MCF 10A (cell line): ENCODE data around the gene SLC26A2. TPM values are rescaled to one million over a fixed set of nuclear protein-coding genes. Genes with fewer than 3 reads are reported as not detected.

Experiments used
- BruUV-seq: library from RNA; stranded (reverse); fragments of 400-500 nt; replicated peaks from 2 replicates; lab custom pipeline; 2021; lab: Mats Ljungman, UMichigan
- CTCF ChIA-PET: fragments of 300-600 bp; sonication (Branson Sonifier 250); formaldehyde crosslinking; extraction: SDS; loops from one replicate; lab custom pipeline; 2021; ENCODE audit warnings: antibody characterized with exemption, inconsistent platforms; lab: Yijun Ruan, JAX
- POLR2A ChIA-PET: fragments of 300-600, 350-650 bp; sonication (Branson Sonifier 250); formaldehyde crosslinking; extraction: SDS; loops from one replicate; lab custom pipeline; 2020; ENCODE audit warnings: antibody characterized with exemption, inconsistent platforms; lab: Yijun Ruan, JAX
- DNase-seq: peaks from one replicate; pipeline ENCODE4 v3.0.0-alpha.2; 2018; ENCODE audit not compliant: unreplicated experiment
- H3K27ac Mint-ChIP-seq: one replicate; pipeline ENCODE4 v1.8.0; 2022; ENCODE audit warnings: mild to moderate bottlenecking, low read depth, mixed read lengths; ENCODE audit not compliant: unreplicated experiment
- H3K27me3 Mint-ChIP-seq: one replicate; pipeline ENCODE4 v1.8.0; 2022; ENCODE audit warnings: mixed read lengths; ENCODE audit not compliant: insufficient read depth, unreplicated experiment
- H3K36me3 Mint-ChIP-seq: one replicate; pipeline ENCODE4 v1.8.0; 2022; ENCODE audit warnings: mild to moderate bottlenecking, moderate library complexity, mixed read lengths; ENCODE audit not compliant: insufficient read depth, unreplicated experiment
- H3K4me1 Mint-ChIP-seq: one replicate; pipeline ENCODE4 v1.8.0; 2022; ENCODE audit warnings: mixed read lengths; ENCODE audit not compliant: insufficient read depth, unreplicated experiment
- H3K4me3 Mint-ChIP-seq: one replicate; pipeline ENCODE4 v1.8.0; 2022; ENCODE audit warnings: mild to moderate bottlenecking, moderate library complexity, mixed read lengths; ENCODE audit not compliant: unreplicated experiment
- H3K9me3 Mint-ChIP-seq: one replicate; pipeline ENCODE4 v1.8.0; 2022; ENCODE audit warnings: mixed read lengths; ENCODE audit not compliant: unreplicated experiment
- intact Hi-C: fragments of 100-400 bp; cut with micrococcal nuclease; formaldehyde crosslinking; loops from 2 replicates; pipeline ENCODE4 v1.14.1; 2022
- total RNA-seq: library from RNA; stranded (reverse); gene quantifications from 2 replicates; pipeline ENCODE4 v1.2.3, GENCODE V29; 2022
- TF ChIP-seq, protein P1 (sequence below): fragments of 200-600 bp; IDR thresholded peaks from one replicate; pipeline ENCODE4 v1.8.0; 2022; ENCODE audit warnings: antibody characterized with exemption, mild to moderate bottlenecking; ENCODE audit not compliant: unreplicated experiment

The SLC26A2 gene
- total RNA-seq, 1 experiment from 2014 or later = 56.2 TPM

GRCh38 chr5:149954798-149955197, 5.8 kb upstream of the SLC26A2 start:
- no peak overlapping the region for H3K27ac Mint-ChIP-seq
- peaks cover 22% of the 10 kb centered on the region for H3K4me1 Mint-ChIP-seq
- no peak overlapping the region for H3K4me3 Mint-ChIP-seq
- H3K36me3 Mint-ChIP-seq = no peaks in the 10 kb centered on the region
- intact Hi-C loops = no loop called here
- TF ChIP-seq, protein P1, sequence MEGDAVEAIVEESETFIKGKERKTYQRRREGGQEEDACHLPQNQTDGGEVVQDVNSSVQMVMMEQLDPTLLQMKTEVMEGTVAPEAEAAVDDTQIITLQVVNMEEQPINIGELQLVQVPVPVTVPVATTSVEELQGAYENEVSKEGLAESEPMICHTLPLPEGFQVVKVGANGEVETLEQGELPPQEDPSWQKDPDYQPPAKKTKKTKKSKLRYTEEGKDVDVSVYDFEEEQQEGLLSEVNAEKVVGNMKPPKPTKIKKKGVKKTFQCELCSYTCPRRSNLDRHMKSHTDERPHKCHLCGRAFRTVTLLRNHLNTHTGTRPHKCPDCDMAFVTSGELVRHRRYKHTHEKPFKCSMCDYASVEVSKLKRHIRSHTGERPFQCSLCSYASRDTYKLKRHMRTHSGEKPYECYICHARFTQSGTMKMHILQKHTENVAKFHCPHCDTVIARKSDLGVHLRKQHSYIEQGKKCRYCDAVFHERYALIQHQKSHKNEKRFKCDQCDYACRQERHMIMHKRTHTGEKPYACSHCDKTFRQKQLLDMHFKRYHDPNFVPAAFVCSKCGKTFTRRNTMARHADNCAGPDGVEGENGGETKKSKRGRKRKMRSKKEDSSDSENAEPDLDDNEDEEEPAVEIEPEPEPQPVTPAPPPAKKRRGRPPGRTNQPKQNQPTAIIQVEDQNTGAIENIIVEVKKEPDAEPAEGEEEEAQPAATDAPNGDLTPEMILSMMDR = no peak
- no TSS peak for BruUV-seq
- POLR2A ChIA-PET = interaction anchor here (0.6 to 1.8 kb wide), 2 partner anchors 9 to 19 kb away, joined by 4 to 6 read pairs; no protein-coding TSS in a partner anchor
- CTCF ChIA-PET = interaction anchor here (0.7 to 29.3 kb wide), 6 partner anchors 15 to 878 kb away, joined by 3 to 1621 read pairs (median 4); no protein-coding TSS in a partner anchor
- DNase-seq = no peak
- H3K9me3 Mint-ChIP-seq = no peaks in the 10 kb centered on the region
- no peaks in the 10 kb centered on the region for H3K27me3 Mint-ChIP-seq

DNA sequence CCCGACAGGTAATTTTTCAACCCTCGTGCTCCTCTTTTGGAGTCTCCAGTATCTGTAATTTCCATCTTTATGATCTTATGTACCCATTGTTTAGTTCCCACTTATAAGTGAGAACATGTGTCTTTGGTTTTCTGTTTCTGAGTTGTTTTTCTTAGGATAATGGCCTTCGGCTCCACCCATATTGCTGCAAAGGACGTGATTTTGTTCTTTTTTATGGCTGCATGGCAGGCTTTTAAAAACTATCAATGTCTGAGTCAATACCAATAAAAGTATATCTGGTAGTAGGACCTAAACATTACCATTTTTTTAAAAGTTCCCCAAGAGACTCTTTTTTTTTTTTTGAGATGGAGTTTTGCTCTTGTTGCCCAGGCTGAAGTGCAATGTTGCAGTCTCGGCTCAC, 3.9 kb upstream of the SLC26A2 start:
- ChIA-PET POLR2A (interaction anchor here (1.2 to 8.2 kb wide), 3 partner anchors 10 to 101 kb away, joined by 3 to 186 read pairs (median 51); partner anchors contain the start of gene PDE6A), CTCF (interaction anchor here (0.6 to 29.3 kb wide), 7 partner anchors 8 to 340 kb away, joined by 3 to 1621 read pairs (median 80); no protein-coding TSS in a partner anchor)
- no peak overlapping the region for H3K27ac Mint-ChIP-seq
- H3K9me3 Mint-ChIP-seq = no peaks in the 10 kb centered on the region
- H3K4me1 Mint-ChIP-seq = peaks cover 26% of the 10 kb centered on the region
- TF ChIP-seq, protein P1 = no peak
- intact Hi-C loops = no loop called here
- no peak for DNase-seq
- peaks cover 7% of the 10 kb centered on the region for H3K36me3 Mint-ChIP-seq
- BruUV-seq = no TSS peak
- no peak overlapping the region for H3K4me3 Mint-ChIP-seq
- no peaks in the 10 kb centered on the region for H3K27me3 Mint-ChIP-seq

DNA sequence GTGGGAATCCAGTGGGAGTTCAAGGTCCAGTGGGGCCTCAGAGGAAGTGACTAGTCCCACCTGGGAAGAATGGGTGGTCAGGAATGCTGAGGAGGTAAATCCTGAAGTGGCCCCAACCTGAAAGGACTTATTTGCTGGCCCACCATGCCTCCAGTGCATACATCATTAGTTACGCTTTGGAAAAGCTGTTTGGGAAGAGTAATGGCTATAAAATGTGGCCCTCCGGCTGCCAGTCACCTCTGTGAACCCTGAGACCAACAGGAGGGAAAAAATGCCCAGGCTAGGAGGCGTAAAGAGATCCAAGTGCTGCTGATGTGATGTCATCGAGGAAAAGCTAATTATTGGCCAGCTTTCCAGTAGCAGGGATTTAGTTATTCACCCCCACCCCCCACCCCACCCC, 2.7 kb upstream of the SLC26A2 start:
- H3K27ac Mint-ChIP-seq = no peak overlapping the region
- no TSS peak for BruUV-seq
- CTCF ChIA-PET = interaction anchor here (0.8 to 29.3 kb wide), 17 partner anchors 7 to 321 kb away, joined by 3 to 1621 read pairs (median 17); no protein-coding TSS in a partner anchor
- peaks cover 33% of the 10 kb centered on the region for H3K4me1 Mint-ChIP-seq
- intact Hi-C loops = no loop called here
- H3K36me3 Mint-ChIP-seq = peaks cover 17% of the 10 kb centered on the region
- no peaks in the 10 kb centered on the region for H3K27me3 Mint-ChIP-seq
- no peaks in the 10 kb centered on the region for H3K9me3 Mint-ChIP-seq
- POLR2A ChIA-PET = interaction anchor here (1.2 to 8.2 kb wide), 7 partner anchors 12 to 119 kb away, joined by 4 to 186 read pairs (median 58); partner anchors contain the start of gene PDE6A
- TF ChIP-seq, protein P1 = no peak
- DNase-seq = no peak
- H3K4me3 Mint-ChIP-seq = no peak overlapping the region

GRCh38 chr5:149959406-149960236, 937 bp upstream of the SLC26A2 start:
- POLR2A ChIA-PET = interaction anchor here (0.6 to 9.1 kb wide), 36 partner anchors 8 to 490 kb away, joined by 3 to 187 read pairs (median 7); partner anchors contain the start of genes HMGXB3, PDE6A, PPARGC1B and RPS14
- H3K4me3 Mint-ChIP-seq = peak overlapping the region; percentile 96
- BruUV-seq = no TSS peak
- no peaks in the 10 kb centered on the region for H3K27me3 Mint-ChIP-seq
- peak; percentile 89 for DNase-seq
- peaks cover 35% of the 10 kb centered on the region for H3K4me1 Mint-ChIP-seq
- peaks cover 31% of the 10 kb centered on the region for H3K36me3 Mint-ChIP-seq
- no peaks in the 10 kb centered on the region for H3K9me3 Mint-ChIP-seq
- TF ChIP-seq, protein P1 = peak; percentile 74
- intact Hi-C loops = loop anchor here (1.0 to 2.0 kb wide), 4 partner anchors 20 to 106 kb away; no protein-coding TSS in a partner anchor
- CTCF ChIA-PET = interaction anchor here (0.6 to 29.3 kb wide), 38 partner anchors 8 to 1092 kb away, joined by 3 to 1621 read pairs (median 5); partner anchors contain the start of genes HMGXB3, PDE6A and TIGD6
- peak overlapping the region; percentile 97 for H3K27ac Mint-ChIP-seq
